GM19395 (cell line): Measurements from ENCODE around the gene SMIM29.
A peak's percentile ranks its signal among the peaks of the same experiment; 100 is the strongest.

ENCODE experiments used
- ATAC-seq: cut with Tn5 transposase; IDR thresholded peaks from one replicate; pipeline ENCODE4 v1.9.1; 2021; ENCODE audit warnings: mild to moderate bottlenecking, moderate library complexity; ENCODE audit not compliant: unreplicated experiment

The SMIM29 gene

DNA sequence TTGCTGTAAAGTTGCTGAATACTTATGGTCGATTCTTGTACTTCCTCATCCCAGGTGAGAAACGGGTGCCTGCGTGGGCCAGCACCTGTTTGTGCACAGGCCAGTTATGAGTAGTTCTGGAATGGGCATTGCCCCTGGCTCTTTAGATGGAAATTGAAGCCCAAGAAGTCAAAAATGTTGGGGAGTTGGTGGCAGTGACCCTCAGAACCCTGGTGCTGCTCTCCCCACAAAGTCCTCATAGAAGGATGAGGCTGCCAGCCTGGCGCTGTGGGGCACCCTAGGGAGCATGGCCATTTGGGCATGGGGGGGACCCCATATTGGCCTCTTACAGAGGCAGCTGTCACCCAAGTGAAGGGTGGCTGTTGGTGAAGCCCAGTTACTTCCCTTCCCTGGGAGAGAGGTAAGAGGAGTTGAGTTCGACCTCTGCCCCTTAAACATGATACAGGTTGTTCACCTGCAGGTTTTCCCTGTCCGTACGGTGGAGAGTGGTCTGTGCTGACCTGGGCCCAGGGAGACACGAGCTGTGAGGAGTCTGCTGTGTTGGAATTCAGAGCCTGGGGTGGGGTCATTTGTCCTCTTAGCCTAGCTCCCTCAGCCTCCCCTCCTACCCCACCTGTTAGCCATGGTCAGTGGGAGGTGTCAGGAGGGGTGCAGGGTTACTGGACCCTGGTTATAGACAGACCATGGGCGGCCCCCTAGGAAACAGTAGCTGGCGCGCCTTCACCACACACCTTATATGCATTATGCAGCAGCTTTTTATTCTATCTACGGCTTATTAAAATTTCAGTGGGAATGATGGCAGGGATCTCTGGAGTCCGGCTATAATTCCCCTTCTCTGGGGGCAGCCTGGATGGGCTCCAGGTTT, 7.2 kb downstream of the SMIM29 start:
- ATAC-seq, result no peak

DNA sequence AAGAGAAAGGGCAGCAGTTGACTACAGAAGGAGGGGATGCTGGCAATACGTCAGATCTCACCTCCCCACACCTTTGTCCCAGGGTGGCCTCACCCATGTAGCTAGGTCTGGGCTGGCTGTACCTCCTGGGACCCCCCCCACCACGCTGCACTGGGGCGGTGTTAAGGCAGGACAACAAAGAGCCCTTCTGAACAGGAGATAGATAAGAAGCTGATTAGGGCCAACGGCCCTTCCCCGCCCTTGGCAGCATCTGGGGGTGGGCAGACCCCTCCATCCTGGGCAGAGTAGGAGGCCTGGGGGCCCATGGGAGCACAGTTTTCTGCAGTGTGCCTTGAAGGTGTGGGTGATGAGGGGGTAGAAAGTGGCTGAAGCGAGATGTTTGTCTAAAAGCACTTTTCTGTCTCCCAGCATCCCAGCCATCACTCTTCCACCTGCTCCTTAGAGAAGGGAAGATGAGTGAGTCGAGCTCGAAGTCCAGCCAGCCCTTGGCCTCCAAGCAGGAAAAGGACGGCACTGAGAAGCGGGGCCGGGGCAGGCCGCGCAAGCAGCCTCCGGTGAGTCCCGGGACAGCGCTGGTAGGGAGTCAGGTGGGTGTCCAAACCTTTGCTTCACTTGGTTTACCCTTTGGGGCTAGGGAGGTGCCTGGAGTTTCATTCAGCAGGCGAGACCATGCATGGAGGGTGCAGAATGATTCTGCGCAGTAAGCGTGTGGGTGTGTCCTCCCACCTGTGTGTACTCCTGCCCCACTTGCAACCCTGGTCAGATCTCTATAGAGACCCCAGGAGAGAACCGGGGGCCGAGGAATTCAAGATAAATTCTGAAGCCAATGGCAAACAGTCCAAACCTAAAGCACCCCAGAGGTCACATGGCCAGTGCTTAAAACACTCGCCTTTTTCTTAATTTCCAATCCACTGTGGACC, 8.2 kb downstream of the SMIM29 start:
- ATAC-seq, result no peak

DNA sequence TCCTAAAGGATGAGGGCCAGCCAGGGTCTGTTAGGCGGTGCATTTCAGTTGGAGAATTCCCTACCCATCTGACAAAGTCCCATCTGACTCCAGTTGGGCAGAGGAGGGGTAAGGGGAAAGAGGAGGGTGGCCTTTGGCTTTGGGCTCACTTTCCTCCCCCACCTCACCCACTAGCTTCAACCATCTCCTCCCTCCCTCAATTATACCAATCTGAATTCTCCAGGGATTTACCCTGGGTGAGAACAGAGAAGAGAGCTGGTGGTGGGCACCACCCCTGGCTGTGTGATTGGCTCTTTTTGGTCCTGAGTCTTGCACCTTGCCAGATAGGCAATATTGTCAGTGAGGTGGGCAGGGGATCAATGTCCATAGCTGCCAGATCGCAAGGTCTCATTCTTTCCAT, 8.9 kb downstream of the SMIM29 start:
- ATAC-seq, result no peak

DNA sequence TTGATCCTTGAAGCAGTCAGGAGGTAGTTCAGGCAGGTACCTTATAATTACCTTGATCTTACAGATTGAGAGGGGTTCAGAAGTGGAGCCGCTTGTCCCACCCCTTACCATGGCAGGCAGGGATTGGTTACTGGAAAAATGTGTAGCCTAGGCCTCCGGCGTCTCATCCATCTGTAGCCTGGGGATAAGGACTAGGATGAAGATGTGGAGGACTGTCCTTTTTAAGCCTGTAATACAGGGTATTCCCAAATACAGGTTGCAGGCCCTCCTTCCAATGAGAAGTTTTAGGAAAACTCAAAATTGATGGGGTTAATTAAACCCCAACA, 9.3 kb downstream of the SMIM29 start:
- ATAC-seq, result no peak

DNA sequence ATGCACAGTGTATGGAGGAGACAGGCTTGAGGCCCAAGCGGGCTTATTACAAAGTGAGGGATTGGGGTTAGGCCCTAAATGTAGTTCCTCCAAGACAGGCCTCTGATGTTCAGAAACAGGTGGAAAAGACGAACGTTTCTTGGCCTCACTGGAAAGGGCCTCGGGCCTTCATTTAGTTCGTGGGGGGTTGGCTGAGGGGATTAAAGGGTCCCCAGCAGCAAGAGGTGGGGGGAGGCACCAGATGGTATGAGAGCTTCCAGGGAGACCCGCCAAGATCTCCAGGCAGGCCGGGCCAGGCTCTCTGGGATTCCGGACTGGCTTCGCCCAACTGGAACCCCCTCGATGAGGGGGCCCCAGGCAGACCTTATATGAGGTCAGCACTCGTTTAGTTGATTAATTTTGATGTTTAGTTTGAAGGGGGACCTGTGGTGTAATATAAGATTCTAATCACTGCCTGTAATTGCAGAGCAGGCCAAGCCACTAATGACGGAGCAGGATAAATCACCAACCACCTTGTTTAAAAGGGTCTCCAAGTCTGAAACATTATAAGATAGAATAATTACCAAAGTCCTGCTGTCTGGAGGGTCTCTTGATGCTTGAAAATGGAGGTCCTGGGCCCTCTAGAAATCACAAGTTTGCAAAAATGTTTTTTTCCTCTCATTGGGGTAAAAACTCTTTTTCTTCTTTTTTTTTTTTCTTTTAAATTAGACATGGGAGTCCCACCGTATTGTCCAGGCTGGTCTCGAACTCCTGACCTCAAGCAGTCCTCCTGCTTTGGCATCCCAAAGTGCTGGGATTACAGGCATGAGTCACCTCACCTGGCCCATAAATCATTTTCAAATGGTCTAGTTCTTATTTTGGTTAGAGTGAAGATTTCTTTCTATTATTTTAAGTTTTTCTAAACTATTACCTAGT, 10.0 kb downstream of the SMIM29 start:
- no peak for ATAC-seq

DNA sequence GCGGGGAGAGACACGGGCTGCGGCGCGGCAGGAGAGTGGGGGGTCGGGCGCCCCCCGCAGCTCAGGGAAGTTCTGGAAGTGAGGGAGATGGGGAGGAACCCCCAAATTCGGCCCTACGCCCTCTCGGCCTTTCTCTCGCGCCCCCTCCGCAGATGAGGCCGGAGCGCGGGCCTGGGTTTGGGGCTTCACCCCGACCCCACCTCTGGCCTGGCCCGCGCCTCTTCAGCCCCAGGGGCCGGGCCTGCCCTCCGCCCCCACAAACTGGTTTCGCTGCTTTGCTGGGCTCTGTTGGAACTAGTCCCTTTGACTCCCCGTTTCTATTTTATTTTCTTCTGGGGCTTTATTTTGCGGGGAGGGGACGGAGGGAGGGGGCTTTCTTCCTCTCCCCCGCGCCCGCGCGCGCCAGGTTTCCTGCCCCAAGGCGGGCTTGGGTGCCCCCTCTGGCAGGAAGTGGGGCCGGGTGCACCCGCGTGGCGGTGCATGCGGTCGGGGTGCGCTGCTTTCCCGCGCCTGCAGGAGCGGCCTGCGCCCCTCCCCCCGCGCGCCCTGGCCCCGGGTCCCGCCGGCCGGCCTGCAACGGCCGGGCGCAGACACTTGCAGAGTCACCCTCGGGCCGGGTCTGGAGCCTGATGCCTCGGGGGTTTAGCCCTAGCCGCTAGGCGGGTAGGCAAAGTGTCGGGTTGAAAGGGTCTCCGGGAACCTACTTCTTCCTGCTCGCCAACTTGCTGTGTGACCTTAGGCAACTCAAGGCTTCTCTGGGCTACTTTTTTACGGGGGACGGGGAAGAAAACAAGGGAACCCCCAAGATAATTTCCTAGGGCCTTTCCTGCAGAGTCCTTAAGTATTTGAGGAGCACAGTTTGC, 10.9 kb downstream of the SMIM29 start:
- ATAC-seq, result no peak

DNA sequence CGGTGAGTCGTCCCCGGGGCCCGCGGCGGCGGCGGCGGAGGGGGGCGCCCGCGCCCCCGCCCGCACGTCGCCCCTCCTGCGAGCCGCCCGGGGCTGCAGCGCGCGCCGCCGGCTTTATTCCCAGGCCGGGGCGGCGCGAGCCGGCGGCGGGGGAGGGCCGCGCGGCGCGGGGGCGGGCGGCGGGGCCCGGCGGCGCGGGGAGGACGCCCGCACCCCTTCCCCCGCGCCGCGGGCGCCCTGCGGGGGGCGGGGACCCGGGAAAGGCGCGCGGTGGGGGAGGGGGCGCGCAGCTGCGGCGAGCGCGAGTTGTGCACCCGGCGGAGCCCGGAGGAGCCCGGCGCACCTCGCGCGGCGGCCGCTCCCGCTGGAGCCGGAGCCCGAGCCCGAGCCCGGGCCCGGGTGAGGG, 11.5 kb downstream of the SMIM29 start:
- ATAC-seq, result no peak

DNA sequence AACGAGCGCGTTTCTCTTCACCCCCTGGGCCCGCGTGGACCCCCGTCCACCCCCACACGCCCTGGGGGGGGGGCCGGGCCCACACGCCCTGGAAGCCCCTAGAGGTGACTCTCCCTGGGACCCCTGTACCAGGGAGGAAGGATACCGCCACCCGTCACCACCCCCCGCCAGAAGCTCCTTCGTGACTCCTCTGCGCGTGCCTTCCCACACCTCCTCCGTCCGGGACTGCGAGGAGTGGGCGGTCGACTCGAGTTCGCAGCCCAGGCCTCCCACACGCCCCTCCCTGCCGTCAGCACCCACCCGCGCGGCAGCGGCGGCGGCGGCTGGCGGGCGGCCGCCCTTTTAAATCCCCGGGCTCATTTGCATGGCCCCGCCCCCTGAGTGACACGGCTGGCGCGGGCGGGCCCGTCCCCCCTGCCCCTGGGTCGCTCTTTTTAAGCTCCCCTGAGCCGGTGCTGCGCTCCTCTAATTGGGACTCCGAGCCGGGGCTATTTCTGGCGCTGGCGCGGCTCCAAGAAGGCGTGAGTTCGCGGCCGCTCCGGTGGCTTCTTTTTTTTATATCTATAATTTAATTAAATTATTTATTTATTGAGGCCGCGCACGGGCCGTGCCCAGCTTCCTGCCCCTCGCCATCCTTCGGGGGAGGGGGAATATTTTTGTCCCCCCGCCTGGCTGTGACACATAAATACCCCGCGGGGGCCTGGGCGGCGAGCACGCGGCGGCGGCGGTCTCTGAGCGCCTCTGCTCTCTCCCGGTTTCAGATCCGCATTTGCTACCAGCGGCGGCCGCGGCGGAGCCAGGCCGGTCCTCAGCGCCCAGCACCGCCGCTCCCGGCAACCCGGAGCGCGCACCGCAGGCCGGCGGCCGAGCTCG, 12.1 kb downstream of the SMIM29 start, which contains the start of gene HMGA1:
TSS of gene HMGA1 (plus strand) at position 431 of the 873 bp plus-strand sequence. CDS start 3,908 bp downstream, outside the sequence.
- ATAC-seq, result peak; percentile 70

DNA sequence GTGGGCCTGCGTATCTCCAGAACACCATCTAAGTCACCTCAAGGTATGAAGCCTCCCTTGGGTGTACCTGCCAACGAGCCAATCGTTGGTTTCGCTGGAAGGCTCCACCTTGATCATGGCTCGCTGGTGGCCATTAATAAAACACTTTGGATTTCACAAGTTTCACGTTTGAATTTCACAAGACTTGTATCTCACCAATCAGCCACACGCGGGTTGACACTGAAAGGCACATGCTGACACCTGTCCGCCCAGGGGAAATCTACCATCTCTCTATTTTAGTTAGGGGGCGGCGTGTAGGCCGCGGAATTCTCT, 12.7 kb downstream of the SMIM29 start:
- peak; percentile 3 for ATAC-seq

DNA sequence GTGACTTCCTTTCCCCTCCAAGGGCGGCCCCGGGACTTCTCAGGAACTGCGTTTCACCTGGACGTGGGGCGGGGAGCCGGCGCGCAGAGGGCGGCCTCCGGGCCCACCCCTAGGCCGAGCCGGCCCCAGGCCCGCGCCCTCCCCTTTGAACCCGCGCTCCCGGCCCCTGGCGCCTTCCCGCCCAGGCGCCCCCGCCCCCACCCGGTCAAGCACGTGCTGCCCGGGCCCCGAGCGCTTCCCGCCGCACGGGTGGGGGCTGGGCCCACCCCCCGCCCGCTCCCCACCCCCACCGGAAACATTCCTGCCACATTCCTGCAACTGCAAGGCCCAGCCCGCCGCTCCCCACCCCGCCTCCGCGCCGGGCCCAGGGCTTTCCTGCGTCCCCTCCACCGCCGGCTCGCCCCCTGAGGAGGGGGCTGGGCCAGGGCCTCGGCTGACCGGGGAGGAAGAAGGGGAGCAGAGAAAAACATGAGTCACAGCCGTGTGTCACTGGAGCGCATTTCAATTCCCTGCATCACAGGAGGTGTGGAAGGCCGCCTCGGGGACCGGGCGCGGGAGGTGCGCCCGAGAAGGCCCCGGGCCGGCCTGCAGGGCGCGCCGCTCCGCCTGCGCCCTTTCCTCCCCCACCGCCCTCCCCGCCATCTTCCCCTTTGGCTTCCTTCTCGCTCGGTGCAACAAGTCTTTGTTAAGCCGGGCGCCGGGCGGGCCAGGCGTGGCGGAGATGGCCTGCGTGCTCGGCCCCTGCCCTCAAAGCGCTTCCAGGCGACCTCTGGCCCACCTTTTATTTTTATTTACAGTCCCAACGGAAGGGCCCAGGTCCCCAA, 13.3 kb downstream of the SMIM29 start:
- ATAC-seq, result no peak

DNA sequence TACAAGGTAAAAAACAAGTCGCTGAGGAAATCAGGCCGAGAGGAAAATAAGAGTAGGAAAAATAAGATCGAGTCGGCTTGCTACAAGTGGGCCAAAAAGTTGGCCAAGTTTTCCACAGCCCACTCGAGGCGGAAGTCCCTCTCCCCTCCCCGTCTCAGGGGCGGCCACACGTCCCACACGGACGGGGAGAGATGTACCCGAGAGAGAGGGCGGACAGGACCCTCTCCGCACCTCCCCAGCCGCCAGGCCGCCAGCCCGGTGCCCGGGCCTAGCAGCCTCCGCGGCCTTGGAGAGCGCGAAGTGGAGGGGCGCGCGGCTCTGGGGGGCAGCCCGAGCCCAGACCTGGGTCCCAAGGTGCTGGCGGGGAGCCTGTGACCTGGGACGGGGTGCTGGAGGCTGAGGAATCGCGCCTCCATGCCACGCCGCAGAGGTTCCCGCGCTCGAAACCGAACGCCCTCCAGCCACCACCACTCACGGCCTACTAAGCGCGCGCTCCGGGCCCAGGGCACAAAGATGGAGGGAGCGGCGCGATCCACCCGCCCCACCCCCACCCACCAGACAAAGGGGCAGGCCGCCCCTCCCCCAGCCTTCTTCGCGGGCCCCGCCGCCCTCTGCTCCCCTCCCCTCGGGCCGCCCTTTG, 14.0 kb downstream of the SMIM29 start:
- no peak for ATAC-seq

DNA sequence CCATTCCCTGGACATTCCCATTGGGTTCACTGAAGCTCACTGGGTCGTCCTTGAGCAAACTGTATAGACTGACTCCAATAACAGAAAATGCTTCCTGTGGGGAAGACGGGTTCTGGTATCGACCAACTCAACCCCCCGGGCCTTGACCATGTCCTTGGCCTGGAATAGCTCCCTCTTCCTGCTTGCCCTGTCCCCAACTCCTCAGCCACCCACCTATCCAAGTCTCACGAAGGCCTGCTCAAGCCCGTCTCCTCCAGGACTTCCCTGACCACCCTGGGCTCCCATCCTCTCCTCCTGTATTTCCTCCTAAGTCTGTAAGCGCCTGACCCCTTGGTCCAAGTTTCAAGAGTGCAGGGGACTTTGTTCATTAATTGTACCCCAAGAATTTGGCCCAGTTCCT, 14.9 kb downstream of the SMIM29 start:
- no peak for ATAC-seq

DNA sequence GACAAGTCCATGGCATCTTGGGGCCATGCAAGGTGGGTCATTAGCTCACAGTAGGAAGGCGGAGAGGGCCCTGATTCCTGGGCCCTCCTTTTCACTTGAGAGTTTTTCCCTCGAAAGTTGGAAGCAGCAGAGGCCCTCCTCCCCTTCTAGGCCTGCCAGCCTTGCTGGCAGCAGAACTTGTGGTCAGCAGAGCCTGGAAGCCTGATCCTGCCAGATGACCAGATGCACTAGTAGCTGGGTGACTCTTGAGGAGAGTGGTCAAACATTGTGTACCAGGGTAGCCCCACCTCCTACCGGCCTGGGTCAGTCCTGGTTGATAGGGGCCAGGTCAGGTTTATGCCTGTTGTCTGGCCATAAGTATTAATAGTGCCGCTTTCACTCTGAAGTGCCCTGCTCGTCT, 15.9 kb downstream of the SMIM29 start:
- ATAC-seq, result no peak

DNA sequence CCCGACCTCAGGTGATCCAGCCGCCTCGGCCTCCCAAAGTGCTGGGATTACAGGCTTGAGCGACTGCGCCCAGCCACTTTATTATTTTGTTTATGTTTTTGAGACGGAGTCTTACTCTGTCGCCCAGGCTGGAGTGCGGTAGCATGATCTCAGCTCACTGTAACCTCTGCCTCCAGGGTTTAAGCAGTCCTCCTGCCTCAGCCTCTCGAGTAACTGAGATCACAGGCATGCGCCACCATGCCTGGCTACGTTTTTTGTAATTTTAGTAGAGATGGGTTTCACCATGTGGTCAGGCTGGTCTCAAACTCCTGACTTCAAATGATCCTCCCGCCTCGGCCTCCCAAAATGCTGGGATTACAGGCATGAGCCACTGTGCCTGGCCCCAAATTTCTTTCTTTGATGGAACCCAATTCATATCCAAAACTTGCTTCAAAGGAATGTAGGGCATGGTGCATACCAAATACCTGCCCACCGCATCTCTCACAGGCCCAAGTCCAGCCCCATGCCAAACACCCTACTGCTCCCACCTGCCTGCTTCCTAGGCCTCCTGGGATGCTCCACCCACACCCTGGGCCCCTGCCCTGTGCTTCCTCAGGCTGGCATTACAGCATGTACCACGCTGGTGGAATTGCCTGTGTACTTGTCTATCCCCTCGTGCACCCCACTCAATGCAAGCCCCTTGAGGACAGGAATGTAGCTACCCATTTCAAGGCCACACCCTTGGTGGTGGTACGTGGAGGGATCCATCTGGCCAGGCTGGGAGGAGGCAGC, 17.1 kb downstream of the SMIM29 start:
- no peak for ATAC-seq

DNA sequence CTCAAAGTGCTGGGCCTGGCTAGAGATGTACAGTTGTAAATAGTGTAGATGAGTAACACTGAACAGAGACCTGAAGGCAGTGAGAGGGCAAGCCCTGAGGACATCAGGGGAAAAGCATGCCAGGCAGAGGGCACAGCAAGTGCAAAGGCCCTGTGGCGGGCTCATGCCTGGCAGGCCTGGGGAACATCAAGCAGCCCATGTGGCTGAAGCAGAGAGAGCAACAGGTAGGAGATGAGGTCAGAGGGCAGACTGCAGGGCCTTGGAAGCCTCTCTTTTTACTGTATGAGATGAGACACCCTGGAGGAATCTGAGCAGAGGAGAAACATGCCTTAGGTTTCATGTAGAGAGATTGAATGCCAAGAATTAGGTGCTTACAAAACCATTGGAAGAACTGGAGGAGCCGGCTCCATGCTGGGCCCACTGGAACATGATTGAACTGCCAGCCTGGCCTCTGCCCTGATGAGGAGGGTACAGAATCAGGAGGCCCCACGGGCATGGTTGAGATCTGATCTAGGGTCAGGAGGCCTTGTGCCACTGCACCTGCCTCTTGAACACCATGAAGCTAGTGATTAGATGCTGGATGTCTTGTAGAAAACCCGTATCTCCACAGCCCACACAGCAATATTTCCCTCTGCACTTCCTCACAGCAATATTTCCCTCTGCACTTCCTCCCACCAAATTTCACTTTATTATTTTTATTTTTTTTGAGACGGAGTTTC, 18.0 kb downstream of the SMIM29 start:
- ATAC-seq, result no peak

DNA sequence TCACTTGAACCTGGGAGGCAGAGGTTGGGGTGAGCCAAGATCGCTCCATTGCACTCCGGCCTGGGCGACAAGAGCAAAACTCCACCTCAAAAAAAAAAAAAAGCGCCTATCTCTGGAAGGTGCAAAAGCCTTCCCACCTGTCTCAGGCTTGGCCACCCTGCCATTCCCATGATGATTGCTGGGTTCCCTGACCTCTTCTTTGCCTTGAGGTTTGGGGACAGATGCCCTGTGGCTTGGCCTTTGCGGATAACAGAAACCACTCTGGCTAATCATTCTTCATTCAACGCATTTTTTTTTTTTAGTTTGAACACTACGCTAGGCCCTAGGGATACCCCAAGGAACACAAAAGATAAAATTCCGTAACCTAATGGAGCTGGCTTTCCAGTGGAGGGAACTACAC, 18.9 kb downstream of the SMIM29 start:
- ATAC-seq, result no peak
